GDM1 (cell line): ENCODE results near the gene BCL2L14.
"Not testable (repeated sequence)": the region's sequence is repeated elsewhere in the genome, so short reads cannot be mapped to it uniquely, and the experiment has no call there.

ENCODE experiments used
- DNase-seq: peaks from one replicate; lab custom pipeline; 2025; lab: John Stamatoyannopoulos, UW

The BCL2L14 gene

GRCh38 chr12:12108441-12109058 lies 37.8 kb downstream of the BCL2L14 start:
- DNase-seq: no peak

- DNase-seq: not testable (repeated sequence)
Measured at GRCh38 chr12:12110923-12111555, 40.3 kb downstream of the BCL2L14 start.

- DNase-seq: no peak
Measured at GRCh38 chr12:12115514-12115913, 44.8 kb downstream of the BCL2L14 start.

DNA sequence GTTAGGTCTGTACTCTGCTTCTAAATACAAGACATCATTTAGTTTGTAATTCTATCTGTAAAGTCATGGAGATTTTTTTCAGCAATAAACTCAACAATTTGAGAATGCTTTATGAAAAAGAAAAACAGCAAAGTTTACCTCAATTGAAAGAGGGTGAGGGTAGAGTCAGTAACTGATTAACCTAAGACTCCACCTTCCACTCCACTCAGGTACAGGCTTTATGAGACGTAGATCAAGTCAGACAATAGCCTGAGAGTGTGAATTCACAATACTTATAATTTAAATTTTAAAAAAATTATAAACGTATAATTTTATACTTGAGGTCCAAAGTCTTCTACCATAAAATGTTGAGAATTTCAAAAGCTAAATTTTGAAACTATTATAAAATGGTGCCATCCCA lies 45.9 kb downstream of the BCL2L14 start:
- no peak for DNase-seq

DNA sequence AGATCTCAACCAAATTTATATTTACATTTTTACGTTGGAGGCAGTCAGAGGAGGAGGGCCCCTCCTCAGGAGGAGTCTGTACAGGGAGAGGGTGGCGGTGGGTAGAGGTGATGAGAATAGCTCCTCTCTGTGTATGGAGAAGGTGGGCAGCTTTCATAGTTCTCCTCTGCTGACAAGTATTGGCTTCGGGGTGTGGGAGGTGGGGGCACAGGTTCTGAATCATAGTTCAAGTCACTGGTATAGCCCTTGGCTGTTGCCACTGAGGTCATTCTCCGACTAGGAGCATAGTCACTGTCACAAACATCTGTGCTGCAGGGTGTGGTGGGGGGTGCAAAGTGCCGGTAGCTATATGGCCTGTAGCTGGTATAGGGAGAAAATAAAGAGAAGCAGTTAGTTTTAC lies 50.3 kb downstream of the BCL2L14 start:
- no peak for DNase-seq

DNA sequence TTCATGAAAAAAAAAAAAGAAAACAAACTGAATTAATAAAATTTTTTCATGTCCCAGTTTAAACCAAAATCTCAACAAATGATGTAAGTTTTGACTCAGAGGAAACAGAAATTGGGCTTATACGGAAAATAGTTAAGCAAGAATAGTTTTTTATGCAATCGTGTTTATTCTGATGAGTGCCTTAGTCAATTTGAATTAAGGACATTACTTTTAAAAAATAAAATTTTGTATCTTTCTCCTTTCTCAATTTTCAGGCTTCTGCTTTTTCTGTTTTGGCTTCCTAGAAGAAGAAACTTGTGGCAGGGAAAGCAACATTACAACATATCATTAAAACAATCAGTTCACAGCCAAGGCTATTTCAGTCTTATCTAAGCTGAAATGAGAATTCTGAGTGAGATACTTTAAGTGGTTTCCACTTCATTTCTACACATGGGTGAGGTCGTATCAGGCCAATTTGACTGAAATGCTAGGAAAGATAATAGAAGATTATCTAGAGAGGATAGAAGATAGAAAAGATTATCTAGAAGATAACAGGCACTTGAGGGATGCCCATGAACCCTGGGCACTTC lies 52.4 kb downstream of the BCL2L14 start:
- no peak for DNase-seq

GRCh38 chr12:12126551-12126950 lies 55.8 kb downstream of the BCL2L14 start:
- no peak for DNase-seq

DNA sequence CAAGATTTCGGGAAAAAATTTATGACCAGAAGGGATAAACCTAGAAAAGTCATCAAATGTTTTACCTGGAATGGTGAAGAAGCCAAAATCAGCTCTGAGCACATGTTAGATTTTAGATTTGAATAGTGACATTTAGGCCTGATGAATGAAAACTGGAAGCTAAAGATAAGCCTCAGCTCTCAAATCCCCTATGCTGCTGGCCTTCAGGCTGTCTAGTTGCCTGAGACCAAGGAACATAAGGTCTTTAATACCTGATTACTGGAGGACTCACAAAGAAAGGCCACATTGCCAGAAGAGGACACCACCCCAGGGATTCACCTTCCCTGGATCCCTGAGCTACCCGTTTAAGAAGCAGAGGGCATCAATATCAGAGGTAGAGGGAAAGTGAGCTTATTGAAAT lies 56.6 kb downstream of the BCL2L14 start:
- no peak for DNase-seq

GRCh38 chr12:12128670-12129069 lies 57.9 kb downstream of the BCL2L14 start:
- DNase-seq: no peak

GRCh38 chr12:12133259-12133658 lies 62.5 kb downstream of the BCL2L14 start:
- no peak for DNase-seq

DNA sequence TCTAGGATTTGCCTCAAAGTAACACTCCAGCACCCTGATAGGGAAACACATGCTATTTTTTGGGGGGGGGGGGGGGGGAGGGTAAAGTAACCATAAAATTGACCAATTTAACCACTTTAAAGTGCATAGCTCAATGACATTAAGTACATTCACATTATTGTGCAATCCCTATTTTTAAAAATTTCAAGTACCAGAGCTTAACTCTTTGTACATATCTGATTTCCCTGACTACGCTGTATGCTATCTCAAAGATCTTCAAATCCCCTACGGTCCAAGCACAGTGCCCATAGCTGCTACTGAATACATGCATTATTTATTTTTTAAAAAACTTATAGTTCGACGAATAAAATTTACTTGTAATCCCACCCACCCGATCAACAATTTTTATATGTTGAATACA lies 63.0 kb downstream of the BCL2L14 start:
- DNase-seq: no peak

DNA sequence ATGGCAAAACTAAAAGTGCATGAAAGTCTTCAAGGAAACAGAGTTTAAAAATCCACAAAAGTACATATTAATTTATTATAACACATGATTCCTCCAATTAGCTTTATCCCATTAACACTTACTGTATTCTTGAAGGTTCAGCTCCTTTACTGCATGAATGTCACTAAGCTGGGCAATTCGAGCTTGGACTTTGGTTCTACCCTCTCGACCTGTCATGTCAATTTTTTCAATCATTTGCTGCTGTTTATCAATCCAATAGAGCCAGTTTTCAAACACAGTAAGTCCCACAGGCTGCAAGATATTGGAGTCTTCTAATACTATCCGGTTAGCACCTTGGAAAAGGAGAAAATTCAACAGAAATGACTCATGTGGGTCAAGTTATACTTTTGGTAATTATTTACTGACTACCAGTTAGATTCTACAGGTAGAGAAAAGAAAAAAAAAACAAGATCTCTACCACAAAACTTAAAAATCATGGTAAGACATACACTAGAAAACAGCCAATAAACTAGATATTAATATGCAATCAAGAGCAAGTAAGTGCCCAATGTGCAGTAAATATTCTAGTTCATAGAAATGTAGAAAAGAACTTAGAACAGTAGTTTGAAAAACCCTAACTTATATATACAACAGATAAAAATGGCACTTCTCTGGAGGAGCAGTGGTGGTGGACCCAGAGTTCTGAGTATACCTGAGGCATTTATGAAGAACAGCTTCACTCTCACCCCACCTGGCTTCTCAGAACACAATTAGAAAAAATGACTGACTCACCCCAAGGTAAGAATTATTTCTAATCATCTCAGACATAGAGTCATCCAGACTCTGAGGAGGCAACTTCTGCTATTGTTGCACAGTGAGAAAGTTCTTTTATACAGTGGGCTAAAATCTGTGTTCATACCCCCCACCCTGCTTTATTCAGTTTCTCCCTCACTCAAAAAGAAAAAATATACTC lies 67.7 kb downstream of the BCL2L14 start:
- no peak for DNase-seq

DNA sequence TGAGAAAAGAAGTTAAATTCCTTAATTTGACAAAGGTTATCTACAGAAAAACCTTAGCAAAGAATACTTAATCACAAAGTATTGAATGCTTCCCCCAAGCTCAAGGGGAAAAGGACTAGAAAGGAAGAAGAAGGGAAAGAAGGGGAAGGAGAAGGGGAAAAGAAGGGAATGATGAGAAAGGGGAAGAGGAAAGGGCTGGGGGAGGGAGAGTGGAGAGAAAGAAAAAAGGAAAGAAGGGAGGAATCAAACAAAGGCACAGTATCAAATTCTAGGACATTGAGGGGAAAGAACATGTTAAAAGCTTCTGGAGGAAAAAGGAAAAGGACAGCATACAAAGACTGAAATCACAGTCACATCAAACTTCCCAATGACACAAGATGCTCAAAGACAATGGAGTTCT lies 70.3 kb downstream of the BCL2L14 start:
- DNase-seq: no peak

- not testable (repeated sequence) for DNase-seq
Measured at GRCh38 chr12:12144531-12144930, 73.8 kb downstream of the BCL2L14 start.

- DNase-seq: no peak
Measured at GRCh38 chr12:12147111-12147510, 76.4 kb downstream of the BCL2L14 start.
